HG02642 (cell line): ENCODE results near the gene ZC3H12C.

Experiments used
- ATAC-seq: cut with Tn5 transposase; IDR thresholded peaks from one replicate; pipeline ENCODE4 v1.9.1; 2021; ENCODE audit warnings: mild to moderate bottlenecking; ENCODE audit not compliant: unreplicated experiment, poor library complexity

The ZC3H12C gene

DNA sequence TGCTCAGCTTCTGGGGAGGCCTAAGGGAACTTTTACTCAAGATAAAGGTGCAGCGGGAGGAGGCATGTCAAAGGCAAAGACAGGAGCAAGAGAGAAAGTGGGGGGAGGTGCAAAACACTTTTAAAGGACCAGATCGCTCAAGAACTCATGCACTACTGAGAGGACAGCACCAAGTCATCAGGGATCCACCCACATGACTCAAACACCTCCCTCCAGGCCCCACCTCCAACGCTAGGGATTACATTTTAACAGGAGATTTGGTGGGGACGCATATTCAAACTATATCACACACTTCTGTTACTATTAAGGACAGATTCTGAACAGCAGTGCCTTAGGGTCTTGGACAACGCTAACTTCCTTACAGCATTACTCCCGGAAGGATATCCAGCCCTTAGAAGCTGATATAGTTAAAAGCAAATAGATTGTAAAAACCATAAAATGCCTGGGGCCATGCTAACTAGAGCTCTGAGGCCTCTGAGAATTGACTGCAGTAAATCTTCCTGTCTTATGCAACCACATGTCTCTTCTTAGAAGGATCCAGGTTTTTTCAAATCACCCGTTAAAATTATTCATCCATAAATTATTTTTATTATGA, 16.7 kb upstream of the ZC3H12C start:
- peak; percentile 50 for ATAC-seq

DNA sequence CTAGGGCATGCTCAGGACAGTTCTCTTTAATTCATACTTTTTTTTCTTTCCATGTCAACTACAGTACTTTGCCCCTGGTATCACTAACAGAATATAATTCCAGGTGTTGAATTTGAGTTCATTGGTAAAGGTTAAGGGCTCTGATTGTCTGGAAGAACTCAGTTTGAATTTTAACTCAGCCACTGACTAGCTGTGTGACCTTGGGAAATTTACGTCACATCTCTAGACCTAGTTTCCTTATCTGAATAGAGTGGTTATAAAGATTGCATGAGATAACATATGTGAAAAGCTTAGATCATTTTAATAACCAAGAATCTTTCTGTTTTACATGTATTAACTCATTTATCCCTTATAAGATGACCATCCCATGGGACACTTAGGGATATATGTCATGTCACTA, 15.8 kb upstream of the ZC3H12C start:
- ATAC-seq = peak; percentile 34

DNA sequence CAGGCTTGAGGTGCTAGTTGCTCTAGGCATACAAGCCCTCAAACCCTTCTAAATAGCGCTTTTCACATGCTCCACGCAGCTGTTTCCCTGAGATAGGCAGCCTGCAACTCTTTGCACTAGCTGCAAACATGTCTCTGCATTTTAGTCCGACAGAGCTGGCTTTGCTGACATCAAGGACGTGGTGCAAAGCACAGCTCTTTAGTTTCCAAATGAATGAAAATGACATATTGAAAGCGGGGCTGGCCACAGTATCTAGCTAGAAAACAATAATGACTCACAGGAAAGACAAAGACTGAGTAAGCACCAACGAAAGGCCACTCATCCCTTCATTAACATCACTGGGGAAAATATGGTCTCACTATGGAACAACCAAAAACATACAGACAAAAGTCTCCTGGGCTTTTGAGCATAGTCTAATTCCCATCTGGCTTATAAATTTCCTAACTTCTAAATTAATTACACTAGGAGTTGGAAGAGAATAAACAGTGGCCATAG, 15.3 kb upstream of the ZC3H12C start:
- ATAC-seq = peak; percentile 89

DNA sequence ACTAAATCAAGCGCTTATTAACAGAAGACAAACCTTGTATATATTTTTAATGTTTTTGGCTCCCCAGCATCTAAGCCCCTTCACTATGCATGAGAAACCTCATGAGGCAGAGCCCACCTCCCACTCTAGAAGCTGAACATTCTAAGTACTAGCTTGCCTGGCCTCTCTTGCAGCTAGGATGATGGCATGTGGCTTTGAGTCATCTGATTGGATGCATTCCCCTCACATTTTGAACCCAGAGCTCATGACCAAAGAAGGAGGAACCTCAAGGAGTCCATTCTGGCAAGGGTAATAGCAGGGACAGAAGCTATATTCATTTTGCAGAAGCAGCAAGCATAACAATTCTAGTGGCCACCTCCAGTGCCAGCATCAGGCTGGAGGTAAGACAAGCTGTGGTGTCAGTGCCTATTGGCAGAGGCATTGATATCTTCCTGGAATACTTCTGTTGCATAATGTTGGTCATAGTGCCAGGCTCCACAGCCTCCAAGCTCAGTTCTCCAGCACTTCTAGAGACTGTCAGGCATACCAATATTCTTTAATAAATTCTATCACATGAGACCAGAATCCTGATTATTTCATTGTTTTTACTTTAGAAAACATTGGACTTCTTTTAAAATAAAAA, 14.2 kb upstream of the ZC3H12C start:
- no peak for ATAC-seq

DNA sequence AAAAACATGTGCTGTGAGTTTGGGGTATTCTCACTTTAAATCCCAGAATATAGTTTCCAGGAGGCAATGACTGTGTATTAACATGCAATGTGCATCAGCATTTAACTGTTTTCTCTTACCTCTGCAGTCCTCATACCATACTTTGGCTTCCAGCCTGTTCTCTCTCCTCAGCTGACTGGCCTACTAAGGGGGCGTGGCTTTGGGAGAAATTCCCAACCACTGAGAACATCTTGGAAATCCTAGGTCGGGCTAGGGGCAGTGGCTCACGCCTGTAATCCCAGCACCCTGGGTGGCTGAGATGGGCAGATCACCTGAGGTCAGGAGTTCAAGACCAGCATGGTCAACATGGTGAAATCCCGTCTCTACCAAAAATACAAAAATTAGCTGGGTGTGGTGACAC, 13.5 kb upstream of the ZC3H12C start:
- no peak for ATAC-seq

DNA sequence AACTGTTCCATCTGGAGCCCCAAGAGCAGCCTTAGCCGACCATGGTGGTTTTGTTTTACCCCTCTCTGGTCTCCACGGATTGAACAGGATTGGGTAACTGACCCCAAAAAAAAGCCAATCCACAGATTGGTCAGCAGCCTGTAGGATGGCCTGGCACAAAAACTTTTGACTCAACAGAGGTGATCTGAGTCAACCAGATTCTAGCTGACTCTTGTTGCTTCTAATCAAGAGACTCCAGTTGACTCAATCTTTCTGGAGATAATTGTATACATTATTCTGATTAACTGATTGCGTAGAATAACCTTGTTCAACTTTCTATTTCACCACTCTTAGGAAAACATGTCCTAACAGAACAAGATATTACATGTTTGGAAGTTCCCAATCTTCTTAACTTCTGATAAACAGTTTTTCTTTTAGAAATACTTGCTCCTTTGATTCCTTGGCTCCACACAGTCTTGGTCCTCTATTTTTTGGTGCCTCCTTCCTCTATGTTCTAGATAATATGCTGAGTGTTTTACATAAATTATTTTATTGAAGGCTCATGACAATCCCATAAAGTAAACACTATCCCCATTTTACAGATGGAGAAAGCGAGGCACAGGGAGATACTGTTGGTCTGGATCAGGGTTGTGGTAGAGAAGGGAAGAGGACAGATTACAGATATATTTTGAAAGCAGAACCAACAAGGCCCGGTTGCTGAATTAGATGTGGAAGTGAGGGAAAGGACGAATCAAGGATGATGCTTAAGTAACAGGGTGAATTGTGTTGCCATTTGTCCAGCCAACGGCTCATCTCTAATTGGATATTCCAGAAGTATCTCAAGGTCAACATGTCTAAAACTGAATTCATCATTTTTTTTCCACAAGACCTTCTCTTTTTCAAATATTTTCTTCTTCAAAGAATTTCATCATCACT, 11.5 kb upstream of the ZC3H12C start:
- ATAC-seq = no peak

DNA sequence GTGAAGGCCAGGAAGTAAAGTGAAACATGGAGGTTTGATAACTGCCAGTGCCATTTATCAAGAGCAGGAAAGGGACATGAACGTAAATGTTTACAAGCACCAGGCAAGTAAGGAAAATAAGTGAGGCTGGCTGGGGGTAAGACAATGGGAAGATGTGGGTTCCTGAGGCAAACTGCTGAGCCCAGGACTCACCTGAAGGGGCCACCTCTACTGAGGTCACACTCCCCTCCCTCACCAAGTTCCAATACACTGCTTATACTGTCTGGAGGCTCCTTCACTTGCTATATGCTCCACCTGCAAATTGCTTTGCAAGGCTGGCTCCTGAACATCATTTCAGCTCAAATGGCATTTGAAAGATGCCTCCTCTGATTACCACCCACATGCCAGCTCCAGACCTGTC, 10.3 kb upstream of the ZC3H12C start:
- ATAC-seq = no peak

DNA sequence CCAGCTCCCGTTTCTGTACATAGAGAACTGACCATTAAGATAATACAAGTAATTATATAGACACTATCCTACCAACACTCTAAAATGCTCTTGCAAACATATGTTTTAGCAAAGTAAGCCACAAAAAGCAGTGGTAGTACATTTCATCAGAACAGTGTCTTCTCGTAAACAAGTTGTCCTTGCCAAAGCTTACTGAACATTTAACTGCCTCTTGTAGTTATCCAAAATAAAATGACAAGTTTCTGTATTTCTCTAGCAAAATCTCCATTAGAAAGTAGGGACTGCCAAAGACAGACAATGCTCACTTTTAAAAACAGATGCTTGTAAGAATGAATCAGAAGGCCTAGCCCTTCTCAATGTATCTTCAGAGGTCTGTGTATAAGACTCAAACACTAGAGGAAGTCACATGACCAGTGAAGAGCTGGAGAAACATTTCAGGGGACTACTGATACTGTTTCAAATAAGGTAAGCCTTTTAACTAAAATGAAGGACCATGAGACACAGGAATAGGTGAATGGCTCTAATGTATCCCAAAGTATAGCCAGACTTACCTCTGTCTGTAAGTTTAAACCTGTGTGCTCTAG, 7.8 kb upstream of the ZC3H12C start:
- no peak for ATAC-seq

DNA sequence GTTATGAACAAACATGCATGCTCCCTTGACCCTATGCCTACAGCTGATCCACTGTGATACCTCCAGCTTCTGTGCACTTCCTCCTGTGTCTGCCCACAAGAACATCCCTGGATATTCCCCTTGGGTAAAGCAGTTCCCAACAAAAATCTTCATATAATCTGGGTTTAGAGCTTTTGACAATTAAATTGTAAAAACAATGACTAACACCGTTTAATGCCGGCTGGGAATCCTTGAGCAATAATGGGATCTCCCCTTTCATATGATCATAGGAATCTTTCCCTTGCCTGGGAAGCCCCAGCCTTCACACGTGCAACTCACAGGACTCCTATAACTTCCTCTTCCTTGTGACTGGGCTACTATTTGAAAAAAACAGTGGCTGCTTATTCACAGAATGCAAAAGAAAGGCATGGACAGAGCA, 6.3 kb upstream of the ZC3H12C start:
- ATAC-seq = no peak

DNA sequence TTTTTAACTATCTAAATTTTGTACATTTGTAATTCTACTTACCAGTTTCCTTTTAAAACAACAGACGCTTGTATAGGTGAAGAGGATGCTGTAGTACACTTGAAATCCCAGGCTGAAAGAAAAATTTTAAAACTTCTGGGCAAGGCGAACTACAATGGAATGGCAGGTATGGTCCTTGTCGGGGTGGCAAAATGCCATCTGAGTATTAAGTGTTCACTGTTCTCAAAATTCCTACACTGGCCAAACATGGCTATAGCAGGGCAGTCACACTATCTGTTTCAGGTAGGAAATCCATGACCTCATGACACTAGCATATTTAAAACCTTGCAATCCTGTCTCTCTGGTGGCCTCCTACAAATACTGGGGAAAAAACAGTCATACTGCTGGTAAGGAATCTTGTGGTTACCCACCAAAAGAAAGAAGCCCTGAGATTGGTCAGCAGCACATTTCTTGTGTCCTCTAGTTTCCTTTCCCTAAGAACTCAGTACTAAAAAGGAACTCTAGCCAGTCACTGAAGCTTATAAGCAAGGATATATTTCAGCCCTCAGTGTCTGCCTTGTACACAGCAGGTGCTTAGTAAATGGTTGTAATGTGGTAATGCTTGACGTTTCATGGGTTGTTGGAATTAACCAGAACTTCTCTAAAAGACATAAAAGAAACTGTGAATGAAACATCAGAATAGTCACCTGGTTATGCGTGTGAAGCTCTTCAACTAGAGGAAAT, 5.2 kb upstream of the ZC3H12C start:
- no peak for ATAC-seq

DNA sequence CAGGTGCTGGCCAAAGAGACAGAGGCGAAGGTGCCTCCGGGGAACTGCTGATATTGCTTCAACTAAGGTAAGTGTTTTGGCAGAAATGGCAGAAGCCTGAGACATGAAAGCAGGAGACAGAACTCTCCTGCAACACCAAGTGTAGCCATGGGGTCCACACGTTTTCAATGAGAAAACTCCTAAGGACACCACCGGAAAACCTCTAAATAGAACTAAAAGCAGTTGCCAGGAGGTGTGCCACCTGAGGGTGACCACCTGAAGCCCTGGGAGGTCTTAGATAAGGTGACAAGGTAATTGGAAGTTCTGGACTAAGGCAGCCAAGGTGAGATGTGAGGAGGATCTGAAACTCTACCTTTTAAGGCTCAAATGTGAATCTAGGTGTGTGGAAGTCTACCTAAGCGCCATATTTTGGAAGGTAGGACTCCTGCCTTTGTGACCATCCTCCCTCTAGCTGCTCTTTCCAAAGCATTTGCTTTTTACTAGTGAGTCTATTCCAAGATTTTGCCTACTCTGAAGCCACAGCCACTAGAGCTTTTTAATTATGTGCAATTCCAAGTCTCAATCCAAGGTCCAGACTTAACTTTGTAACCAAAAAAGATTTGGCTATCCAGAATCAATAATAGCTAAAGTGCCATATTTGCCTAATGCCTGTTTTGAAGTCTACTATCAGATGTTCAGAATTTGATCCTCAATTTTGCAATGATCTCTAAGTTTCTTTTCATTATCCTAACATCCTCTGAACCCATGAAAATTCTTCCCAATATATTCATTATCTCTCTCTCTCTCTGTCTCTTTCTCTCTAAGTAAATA, 4.5 kb upstream of the ZC3H12C start:
- no peak for ATAC-seq

DNA sequence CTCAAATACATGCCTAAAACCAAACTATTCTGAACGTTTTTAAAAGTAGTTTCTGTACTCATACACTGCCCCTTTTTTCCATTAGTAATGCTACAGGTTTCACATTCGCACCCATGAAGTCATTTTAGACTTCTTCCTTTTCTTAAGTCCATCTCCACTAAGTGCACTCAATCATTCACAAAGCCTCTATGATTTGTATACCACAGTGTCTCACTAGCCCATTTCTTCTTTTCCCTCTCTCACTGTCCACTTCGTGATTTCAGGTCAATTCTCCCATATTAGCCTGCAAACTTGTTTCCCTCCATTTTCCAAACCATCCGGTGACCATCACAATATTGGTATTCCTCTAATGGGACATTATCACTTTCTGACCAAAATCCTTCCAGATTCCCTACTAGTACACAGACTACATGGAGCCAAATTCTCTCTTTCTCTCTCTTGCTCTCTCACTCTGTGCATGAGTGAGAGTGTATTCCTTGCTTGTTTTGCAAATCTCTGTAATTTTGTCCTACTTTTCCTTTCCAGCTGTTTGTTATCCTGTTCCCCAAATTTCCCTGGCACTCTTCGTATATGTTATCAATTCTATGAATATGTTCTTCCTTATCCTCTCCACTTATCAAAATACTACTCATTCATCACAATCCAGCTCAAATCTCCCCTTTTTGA, 3.4 kb upstream of the ZC3H12C start:
- ATAC-seq = no peak

DNA sequence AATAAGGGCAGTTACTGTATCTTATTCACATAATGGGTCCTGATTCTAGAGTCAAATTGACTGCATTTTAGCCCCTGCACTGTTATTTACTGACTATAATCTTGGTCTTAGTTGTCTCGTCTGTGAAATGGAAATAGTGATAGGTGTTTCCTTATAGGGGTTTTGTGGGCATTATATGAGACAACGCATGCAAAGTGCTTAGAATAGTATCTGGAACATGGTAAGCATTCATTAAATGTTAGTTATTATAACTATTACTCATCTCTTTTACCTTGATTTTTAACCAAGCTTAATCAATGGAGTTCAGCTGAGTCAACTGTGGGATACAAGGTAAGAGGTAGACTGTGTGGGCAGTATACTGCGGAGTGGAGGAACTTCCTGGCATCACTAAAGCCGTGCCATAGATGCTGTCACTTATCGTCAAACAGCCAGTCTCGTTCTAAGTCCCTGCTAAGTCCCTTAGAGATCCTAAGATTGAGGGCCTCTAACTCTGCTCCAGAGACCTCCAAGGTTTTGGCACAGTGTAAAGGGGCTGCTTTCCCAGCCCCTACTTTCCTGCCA, 2.6 kb upstream of the ZC3H12C start:
- no peak for ATAC-seq

DNA sequence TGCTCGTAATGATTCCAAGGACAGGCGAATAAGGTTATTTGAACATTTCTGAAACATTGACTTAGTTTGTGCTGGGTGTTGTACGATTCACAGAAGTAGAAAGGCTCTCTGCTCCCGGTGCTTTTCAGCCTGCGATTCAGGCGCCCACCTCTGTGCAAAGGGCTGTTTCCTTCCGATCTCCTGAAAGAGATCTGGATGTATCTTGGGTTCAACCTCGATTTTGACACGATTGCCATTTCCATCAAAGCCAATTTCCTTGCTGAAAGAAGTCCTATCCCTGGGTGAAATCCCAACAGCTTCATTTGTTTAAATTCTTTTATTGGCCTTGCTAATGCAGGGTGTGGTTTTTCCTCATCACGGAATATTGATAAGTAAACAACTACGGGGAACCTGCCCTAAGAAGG, 1.1 kb upstream of the ZC3H12C start:
- ATAC-seq = no peak

DNA sequence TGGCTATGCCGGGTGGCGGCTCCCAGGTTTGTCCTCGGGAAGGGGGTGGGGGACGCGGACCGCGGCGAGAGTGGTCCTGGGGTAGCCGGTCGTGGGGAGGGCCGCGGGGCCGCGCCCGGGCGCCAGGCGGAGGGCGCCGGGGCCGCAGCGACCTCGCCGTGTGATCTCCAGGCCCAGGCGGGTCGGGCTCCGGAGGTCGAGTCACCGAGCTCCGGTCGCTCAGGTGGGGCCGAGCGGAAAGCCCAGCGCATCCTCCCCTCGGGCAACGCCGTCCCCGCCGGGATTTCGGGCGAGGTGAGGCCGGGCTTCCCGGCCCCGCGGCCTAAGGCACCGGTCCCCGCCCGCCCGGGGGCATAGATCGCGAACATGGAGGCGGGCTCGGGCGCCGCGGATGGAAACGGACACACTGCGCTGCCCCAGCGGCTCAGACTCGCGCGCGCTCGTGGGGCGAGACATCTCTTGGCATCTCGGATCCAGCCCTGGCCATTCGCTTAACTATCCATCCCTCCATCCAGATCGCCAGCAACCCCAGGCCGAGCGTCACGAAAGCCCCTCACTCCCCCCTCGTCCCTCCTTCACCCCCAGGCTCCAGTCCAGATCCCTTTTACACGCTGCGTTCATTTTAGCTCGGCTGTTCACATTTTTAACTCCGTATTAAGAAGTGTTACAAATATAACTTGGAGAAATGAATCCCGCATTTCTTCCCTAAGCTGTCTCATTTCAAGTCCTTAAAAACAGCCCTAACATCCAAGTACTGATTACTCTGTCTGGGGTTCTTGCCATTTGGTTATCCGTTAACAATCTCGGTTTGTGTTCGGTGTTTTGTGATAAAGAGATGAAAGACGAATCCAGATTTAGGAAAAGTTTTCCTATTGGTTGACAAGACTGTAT, 460 bp downstream of the ZC3H12C start:
- peak; percentile 24 for ATAC-seq

DNA sequence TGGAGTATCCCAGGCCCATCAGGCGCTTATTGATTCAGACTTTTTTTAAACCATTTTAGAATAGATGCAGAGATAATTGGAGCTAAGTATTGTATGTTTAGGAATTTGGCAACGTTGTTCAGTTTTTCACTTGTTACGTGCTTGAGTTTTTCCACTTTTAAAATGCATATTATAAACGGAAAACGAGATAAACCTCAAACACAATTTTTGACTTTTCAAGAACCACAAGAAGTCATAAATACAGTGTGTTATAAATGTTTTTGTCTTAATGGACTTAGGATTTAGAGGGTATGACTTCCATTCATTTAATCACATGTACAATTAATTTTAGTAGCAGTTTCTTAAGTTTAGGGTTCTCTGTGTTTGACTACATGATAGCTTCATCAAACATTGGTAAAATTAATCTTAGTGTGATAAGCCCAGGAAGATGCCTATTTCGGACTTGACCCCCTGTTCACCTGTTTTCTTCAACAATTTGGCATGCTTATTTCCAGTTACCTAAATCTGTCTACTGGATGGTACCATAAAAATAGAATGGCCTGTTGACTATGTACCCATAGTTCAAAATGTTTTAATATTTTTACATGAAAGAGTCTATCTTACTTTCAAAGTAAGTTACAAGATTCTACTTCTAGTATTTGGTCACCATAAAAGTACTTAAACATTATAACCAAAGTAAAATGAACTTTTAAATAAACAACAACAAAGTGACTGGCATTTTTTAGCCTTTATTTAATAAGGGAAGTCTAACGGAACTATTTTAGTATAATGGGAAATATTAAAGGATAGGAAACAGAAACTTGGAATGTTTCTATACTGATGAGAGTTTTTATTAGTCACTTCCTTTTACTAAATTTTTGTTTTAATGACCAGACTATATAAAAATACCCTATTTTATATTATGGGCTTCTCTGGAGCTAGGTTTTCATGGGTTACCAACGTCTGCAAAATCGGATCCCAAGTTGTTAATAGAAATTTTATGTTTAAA, 1.4 kb downstream of the ZC3H12C start:
- no peak for ATAC-seq
